ENCODE measurements around the gene XXYLT1. TPM values are rescaled to one million over a fixed set of nuclear protein-coding genes. Genes with fewer than 3 reads are reported as not detected.

XXYLT1 gene
- total RNA-seq, 1 experiment from 2014 or later, result 23.4 TPM

DNA sequence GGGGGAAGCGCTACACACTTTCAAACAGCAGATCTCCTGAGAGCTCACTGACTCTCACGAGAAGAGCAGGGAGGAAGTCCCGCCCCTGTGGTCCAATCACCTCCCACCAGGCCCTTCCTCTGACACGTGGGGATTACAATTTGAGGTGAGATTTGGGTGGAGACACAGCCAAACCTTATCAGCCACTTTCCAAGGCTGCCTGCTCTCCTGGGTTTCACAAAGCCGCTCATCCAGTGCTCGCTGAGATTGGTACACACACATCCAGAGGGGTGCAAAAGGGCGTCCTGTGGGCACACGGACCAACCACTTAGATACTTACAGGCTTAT lies 23.1 kb downstream of the XXYLT1 start:
- POLR2A ChIA-PET, result no interaction called here
- Mint-ChIP-seq H3K4me1 (peaks cover 29% of the 10 kb centered on the region), H3K36me3 (peaks cover 22% of the 10 kb centered on the region), H3K27me3 (ENCODE audit: low read depth) (no peaks in the 10 kb centered on the region), H3K4me3 (no peak overlapping the region), H3K9me3 (no peaks in the 10 kb centered on the region; the same call in 1 of the 2 replicates), H3K27ac (no peak overlapping the region)
- CTCF ChIA-PET, result no interaction called here
- TF ChIP-seq NR2C2 (CRISPR knock-in tag; IDR thresholded peaks at IDR 0.05) (no peak), KAT7 (CRISPR knock-in tag; IDR thresholded peaks at IDR 0.05; ENCODE audit: borderline replicate concordance) (no peak), ZNF263 (CRISPR knock-in tag; IDR thresholded peaks at IDR 0.05; ENCODE audit: low read depth) (no peak), ZNF671 (CRISPR knock-in tag; IDR thresholded peaks at IDR 0.05) (no peak), ZNF219 (CRISPR knock-in tag; IDR thresholded peaks at IDR 0.05; ENCODE audit: borderline replicate concordance) (no peak), TEAD4 (CRISPR knock-in tag; IDR thresholded peaks at IDR 0.05) (no peak)
- TF ChIP-seq, protein P1, sequence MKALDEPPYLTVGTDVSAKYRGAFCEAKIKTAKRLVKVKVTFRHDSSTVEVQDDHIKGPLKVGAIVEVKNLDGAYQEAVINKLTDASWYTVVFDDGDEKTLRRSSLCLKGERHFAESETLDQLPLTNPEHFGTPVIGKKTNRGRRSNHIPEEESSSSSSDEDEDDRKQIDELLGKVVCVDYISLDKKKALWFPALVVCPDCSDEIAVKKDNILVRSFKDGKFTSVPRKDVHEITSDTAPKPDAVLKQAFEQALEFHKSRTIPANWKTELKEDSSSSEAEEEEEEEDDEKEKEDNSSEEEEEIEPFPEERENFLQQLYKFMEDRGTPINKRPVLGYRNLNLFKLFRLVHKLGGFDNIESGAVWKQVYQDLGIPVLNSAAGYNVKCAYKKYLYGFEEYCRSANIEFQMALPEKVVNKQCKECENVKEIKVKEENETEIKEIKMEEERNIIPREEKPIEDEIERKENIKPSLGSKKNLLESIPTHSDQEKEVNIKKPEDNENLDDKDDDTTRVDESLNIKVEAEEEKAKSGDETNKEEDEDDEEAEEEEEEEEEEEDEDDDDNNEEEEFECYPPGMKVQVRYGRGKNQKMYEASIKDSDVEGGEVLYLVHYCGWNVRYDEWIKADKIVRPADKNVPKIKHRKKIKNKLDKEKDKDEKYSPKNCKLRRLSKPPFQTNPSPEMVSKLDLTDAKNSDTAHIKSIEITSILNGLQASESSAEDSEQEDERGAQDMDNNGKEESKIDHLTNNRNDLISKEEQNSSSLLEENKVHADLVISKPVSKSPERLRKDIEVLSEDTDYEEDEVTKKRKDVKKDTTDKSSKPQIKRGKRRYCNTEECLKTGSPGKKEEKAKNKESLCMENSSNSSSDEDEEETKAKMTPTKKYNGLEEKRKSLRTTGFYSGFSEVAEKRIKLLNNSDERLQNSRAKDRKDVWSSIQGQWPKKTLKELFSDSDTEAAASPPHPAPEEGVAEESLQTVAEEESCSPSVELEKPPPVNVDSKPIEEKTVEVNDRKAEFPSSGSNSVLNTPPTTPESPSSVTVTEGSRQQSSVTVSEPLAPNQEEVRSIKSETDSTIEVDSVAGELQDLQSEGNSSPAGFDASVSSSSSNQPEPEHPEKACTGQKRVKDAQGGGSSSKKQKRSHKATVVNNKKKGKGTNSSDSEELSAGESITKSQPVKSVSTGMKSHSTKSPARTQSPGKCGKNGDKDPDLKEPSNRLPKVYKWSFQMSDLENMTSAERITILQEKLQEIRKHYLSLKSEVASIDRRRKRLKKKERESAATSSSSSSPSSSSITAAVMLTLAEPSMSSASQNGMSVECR (CRISPR knock-in tag; IDR thresholded peaks at IDR 0.05; ENCODE audit: borderline replicate concordance), result no peak
- TF ChIP-seq, protein P2, sequence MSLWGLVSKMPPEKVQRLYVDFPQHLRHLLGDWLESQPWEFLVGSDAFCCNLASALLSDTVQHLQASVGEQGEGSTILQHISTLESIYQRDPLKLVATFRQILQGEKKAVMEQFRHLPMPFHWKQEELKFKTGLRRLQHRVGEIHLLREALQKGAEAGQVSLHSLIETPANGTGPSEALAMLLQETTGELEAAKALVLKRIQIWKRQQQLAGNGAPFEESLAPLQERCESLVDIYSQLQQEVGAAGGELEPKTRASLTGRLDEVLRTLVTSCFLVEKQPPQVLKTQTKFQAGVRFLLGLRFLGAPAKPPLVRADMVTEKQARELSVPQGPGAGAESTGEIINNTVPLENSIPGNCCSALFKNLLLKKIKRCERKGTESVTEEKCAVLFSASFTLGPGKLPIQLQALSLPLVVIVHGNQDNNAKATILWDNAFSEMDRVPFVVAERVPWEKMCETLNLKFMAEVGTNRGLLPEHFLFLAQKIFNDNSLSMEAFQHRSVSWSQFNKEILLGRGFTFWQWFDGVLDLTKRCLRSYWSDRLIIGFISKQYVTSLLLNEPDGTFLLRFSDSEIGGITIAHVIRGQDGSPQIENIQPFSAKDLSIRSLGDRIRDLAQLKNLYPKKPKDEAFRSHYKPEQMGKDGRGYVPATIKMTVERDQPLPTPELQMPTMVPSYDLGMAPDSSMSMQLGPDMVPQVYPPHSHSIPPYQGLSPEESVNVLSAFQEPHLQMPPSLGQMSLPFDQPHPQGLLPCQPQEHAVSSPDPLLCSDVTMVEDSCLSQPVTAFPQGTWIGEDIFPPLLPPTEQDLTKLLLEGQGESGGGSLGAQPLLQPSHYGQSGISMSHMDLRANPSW (CRISPR knock-in tag; conservative IDR thresholded peaks at IDR 0.05; ENCODE audit: low read depth), result no peak
- TF ChIP-seq, protein P3, sequence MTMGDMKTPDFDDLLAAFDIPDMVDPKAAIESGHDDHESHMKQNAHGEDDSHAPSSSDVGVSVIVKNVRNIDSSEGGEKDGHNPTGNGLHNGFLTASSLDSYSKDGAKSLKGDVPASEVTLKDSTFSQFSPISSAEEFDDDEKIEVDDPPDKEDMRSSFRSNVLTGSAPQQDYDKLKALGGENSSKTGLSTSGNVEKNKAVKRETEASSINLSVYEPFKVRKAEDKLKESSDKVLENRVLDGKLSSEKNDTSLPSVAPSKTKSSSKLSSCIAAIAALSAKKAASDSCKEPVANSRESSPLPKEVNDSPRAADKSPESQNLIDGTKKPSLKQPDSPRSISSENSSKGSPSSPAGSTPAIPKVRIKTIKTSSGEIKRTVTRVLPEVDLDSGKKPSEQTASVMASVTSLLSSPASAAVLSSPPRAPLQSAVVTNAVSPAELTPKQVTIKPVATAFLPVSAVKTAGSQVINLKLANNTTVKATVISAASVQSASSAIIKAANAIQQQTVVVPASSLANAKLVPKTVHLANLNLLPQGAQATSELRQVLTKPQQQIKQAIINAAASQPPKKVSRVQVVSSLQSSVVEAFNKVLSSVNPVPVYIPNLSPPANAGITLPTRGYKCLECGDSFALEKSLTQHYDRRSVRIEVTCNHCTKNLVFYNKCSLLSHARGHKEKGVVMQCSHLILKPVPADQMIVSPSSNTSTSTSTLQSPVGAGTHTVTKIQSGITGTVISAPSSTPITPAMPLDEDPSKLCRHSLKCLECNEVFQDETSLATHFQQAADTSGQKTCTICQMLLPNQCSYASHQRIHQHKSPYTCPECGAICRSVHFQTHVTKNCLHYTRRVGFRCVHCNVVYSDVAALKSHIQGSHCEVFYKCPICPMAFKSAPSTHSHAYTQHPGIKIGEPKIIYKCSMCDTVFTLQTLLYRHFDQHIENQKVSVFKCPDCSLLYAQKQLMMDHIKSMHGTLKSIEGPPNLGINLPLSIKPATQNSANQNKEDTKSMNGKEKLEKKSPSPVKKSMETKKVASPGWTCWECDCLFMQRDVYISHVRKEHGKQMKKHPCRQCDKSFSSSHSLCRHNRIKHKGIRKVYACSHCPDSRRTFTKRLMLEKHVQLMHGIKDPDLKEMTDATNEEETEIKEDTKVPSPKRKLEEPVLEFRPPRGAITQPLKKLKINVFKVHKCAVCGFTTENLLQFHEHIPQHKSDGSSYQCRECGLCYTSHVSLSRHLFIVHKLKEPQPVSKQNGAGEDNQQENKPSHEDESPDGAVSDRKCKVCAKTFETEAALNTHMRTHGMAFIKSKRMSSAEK (CRISPR knock-in tag; IDR thresholded peaks at IDR 0.05; ENCODE audit: borderline replicate concordance), result no peak
- TF ChIP-seq, protein P4, sequence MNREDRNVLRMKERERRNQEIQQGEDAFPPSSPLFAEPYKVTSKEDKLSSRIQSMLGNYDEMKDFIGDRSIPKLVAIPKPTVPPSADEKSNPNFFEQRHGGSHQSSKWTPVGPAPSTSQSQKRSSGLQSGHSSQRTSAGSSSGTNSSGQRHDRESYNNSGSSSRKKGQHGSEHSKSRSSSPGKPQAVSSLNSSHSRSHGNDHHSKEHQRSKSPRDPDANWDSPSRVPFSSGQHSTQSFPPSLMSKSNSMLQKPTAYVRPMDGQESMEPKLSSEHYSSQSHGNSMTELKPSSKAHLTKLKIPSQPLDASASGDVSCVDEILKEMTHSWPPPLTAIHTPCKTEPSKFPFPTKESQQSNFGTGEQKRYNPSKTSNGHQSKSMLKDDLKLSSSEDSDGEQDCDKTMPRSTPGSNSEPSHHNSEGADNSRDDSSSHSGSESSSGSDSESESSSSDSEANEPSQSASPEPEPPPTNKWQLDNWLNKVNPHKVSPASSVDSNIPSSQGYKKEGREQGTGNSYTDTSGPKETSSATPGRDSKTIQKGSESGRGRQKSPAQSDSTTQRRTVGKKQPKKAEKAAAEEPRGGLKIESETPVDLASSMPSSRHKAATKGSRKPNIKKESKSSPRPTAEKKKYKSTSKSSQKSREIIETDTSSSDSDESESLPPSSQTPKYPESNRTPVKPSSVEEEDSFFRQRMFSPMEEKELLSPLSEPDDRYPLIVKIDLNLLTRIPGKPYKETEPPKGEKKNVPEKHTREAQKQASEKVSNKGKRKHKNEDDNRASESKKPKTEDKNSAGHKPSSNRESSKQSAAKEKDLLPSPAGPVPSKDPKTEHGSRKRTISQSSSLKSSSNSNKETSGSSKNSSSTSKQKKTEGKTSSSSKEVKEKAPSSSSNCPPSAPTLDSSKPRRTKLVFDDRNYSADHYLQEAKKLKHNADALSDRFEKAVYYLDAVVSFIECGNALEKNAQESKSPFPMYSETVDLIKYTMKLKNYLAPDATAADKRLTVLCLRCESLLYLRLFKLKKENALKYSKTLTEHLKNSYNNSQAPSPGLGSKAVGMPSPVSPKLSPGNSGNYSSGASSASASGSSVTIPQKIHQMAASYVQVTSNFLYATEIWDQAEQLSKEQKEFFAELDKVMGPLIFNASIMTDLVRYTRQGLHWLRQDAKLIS (CRISPR knock-in tag; IDR thresholded peaks at IDR 0.05; ENCODE audit: borderline replicate concordance), result no peak
- TF ChIP-seq, protein P5, sequence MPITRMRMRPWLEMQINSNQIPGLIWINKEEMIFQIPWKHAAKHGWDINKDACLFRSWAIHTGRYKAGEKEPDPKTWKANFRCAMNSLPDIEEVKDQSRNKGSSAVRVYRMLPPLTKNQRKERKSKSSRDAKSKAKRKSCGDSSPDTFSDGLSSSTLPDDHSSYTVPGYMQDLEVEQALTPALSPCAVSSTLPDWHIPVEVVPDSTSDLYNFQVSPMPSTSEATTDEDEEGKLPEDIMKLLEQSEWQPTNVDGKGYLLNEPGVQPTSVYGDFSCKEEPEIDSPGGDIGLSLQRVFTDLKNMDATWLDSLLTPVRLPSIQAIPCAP (CRISPR knock-in tag; IDR thresholded peaks at IDR 0.05), result no peak
- DNase-seq (ENCODE audit: low spot score) (no peak), ATAC-seq (no peak)

All from WTC11 (cell line).